SK-N-SH (cell line): Measurements from ENCODE around the gene SELENOV.

Source experiments
- GABPA ChIP-seq: IDR thresholded peaks from 2 replicates; pipeline ENCODE4 v1.4.0; 2012; ENCODE audit warnings: low read depth, mild to moderate bottlenecking
- TAF1 ChIP-seq: IDR thresholded peaks from 2 replicates; pipeline ENCODE4 v1.6.1; 2012; ENCODE audit warnings: low read depth, mild to moderate bottlenecking, low read length, moderate library complexity, borderline replicate concordance

GRCh38 chr19:39473443-39473960 is 41.4 kb upstream of the SELENOV start:
- TF ChIP-seq TAF1 = no peak
- TF ChIP-seq GABPA = no peak
